ENCODE results near the gene KCNT1.
"Not testable (repeated sequence)": the region's sequence is repeated elsewhere in the genome, so short reads cannot be mapped to it uniquely, and the experiment has no call there.

The KCNT1 gene

DNA sequence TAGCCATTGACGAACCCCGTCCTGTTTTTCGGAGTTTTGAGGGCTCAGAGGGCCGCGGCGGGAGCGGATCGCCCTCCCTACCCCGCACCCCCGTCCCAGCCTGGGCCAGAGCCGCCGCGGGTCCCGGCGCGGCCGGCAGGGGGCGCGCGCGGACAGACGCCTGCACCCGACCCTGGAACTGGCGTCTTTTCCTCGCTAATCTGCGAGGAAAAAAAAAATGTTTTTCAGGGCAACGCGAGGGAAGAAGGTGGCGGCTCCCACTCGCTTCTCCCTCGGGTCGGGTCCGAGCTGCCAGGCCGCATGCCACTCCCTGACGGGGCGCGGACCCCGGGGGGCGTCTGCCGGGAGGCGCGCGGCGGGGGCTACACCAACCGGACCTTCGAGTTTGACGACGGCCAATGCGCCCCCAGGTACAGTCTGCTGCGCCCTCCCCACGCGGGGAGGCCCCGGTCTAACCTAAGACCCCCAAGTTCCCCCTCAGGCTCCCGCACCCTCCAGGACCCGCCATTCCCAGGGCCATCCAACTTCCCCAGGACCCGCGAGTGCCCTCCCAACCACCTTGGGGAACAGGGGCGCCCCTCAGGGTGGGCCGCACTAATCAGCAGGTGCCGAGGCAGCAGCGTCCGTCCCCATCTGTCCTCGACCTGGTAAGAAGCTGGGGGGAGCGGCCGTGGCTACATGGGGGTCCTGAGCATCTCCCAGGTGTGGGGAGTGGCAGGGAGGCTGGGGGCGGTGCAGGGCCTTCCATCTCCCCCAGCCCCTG, at the start of gene KCNT1:
Gene KCNT1 (plus strand): TSS at position 227 of the 763 bp plus-strand sequence. CDS start 74 bp downstream, at position 301.
- peak; percentile 98 for DNase-seq (ENCODE audit: low spot score)

DNA sequence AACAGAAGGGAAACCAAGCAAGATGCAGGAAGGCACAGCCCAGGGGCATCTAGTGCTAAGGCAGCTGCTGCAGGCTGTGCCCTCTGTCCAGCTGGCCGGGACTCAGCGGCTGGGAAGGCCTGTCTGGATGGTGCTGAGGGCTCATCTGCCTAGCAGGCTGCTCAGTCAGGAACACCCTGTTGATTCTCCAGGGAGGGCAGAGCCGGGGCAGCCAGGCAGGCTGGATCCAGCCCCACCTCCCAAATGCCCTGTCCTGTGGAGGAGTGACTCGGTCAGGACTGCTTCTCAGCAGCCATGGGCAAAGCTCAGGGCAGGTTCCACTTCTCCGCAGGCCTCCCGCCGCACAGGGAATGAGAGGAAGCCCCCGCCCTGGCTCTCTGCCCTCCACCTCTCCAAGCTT, 46.7 kb upstream of the KCNT1 start:
- no peak for DNase-seq (ENCODE audit: low spot score)

GRCh38 chr9:135657416-135657815, 44.6 kb upstream of the KCNT1 start:
- no peak for DNase-seq (ENCODE audit: low spot score)

- no peak for DNase-seq (ENCODE audit: low spot score)
These were observed 42.7 kb upstream of the KCNT1 start for GRCh38 chr9:135659252-135659651.

DNA sequence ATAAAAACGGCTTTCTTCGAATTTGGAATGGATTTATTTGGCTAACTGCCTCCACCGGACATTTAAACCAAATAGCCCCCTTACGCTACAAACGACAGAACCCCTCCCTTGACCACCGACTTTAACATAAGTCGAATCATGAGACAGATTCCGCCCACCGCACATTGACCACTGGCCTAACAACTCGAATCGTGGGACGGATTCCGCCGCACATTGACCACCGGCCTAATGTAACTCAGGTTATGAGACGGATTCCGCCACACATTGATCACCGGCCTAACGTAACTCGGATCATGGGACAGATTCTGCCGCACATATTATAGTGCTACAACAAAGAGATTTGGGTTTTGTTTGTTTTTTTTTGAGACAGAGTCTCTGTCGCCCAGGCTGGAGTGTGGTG, 41.6 kb upstream of the KCNT1 start:
- DNase-seq (ENCODE audit: low spot score): no peak

- peak; percentile 1 for DNase-seq (ENCODE audit: low spot score)
These were observed 40.0 kb upstream of the KCNT1 start for GRCh38 chr9:135661816-135662560.

- peak; percentile 3 for DNase-seq (ENCODE audit: low spot score)
These were observed 39.1 kb upstream of the KCNT1 start, which contains the start of gene LCN9 for GRCh38 chr9:135662758-135663450. TSS of gene LCN9 (plus strand) at chr9:135663309. CDS start at chr9:135663322, 13 bp downstream.

- no peak for DNase-seq (ENCODE audit: low spot score)
These were observed 38.6 kb upstream of the KCNT1 start for GRCh38 chr9:135663451-135663770.

DNA sequence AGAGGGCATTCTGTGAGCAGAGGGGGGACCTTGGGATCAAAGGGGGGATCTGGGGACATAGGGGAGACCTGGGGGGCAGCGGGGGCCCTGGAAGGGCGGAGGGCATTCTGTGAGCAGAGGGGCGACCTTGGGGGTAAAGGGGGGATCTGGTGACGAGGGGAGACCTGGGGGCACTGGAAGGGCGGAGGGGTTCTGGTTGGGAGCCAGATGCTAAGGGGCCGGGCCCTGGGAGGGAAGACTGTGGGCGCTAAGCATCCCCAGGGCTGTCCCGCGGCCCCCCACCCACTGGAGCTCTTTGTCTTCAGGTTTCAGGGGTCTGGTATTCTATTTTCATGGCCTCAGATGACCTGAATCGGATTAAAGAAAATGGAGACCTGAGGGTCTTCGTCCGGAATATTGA, 38.1 kb upstream of the KCNT1 start:
- peak; percentile 1 for DNase-seq (ENCODE audit: low spot score)

GRCh38 chr9:135664266-135664665, 37.7 kb upstream of the KCNT1 start:
- DNase-seq (ENCODE audit: low spot score): no peak

GRCh38 chr9:135664801-135665794, 36.9 kb upstream of the KCNT1 start:
- DNase-seq (ENCODE audit: low spot score): peak; percentile 3

GRCh38 chr9:135665795-135666189, 36.2 kb upstream of the KCNT1 start:
- DNase-seq (ENCODE audit: low spot score): peak; percentile 4

GRCh38 chr9:135666534-135667462, 35.2 kb upstream of the KCNT1 start:
- peak; percentile 1 for DNase-seq (ENCODE audit: low spot score)

DNA sequence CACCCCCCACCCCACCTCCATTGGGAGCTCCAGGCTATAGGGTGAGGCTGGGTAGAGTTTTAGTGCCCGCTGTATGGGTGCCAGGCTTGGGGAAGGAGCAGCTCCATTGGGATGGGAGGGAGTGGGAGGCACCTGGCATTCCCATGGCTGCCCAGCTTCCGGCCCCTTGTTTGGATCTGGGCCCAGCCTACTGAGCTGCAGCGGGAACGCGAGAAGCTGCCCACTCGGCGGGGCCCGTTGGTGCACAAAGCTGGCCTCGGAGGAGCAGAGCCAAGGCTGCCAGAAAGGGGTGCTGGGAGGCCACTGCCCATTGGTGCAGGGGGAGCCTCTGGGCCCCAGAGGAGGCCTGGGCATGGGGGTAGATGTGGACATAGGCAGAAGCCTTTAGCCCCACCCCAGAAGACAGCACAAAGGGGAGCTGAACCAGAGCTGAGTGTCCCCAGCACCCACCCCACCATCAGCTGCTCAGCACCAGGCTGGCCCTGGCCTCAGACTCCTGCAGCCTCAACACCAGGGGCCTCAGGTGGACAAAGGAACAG, 34.5 kb upstream of the KCNT1 start:
- DNase-seq (ENCODE audit: low spot score): peak; percentile 2

- not testable (repeated sequence) for DNase-seq (ENCODE audit: low spot score)
These were observed 33.0 kb upstream of the KCNT1 start for GRCh38 chr9:135669018-135669417.

- peak; percentile 5 for DNase-seq (ENCODE audit: low spot score)
These were observed 32.2 kb upstream of the KCNT1 start for GRCh38 chr9:135669616-135670285.

DNA sequence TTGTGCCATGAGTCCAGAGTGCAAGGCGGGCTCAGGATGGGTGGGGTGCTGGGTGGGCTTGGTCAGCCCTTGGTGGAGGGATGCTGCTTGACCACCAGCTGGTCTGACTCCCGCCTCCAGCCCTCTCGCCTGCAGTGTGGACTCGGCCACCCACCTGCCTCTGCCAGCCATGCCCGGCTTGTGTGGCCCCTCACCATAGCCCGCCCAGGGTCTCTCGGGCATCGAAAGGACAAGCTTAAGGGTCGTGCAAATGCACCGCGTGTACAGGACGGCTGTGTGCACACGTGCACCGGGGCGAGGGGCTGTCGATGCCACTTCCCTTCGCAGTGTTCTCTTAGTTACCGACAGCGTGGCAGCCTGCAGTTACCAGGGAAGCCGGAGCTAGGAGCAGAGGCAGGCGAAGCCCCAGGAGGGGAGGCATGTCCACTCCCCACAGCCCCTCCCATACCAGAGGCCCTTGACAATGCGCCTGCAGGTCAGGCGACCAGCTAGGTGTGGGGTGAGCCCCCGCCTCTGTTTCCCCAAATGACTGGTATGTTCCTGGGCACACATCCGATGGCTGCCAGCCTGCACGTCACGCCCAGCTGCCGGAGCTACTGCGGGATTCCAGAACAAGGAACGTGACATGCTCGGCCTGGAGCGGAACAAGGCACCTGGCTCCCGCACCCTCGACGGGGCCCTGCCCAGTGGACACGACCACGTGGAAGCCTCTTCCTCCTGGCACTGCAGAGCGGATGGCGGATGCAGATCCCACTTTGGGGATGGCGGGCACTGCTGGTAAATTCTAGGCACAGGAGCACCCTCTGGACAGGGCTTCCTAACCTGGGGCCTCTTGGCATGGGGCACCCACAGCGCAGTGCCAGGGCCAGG, 31.0 kb upstream of the KCNT1 start:
- DNase-seq (ENCODE audit: low spot score): no peak

DNA sequence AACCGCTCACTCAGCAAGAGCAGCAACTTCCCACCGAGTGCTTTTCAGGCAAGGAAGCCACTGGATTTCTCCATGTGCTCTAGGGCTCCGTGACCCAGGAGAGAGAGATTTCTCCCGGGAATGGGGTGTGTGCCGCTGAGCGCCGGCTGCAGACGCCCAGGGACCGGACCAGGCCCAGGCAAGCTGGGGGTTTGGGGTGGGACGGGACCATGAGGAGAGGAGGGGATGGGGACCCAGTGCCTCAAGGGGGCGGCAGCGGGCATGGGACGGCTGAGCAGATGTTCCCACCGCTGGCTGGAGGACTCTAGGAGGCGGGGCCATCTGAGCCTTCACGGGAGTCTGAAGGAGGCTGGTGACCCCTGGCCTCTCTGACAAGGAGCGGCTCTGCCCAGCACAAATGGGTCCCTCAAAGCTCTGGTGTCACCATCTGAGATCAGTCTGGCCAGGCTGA, 30.4 kb upstream of the KCNT1 start:
- DNase-seq (ENCODE audit: low spot score): no peak

Measured in AG08396 (cell line).